GM21786 (cell line): Measurements from ENCODE around the gene SPDYE16.
"Not testable (repeated sequence)": the region's sequence is repeated elsewhere in the genome, so short reads cannot be mapped to it uniquely, and the experiment has no call there.

Experiments
- ATAC-seq: cut with Tn5 transposase; IDR thresholded peaks from one replicate; pipeline ENCODE4 v1.9.1; 2021; ENCODE audit not compliant: unreplicated experiment

The SPDYE16 gene

DNA sequence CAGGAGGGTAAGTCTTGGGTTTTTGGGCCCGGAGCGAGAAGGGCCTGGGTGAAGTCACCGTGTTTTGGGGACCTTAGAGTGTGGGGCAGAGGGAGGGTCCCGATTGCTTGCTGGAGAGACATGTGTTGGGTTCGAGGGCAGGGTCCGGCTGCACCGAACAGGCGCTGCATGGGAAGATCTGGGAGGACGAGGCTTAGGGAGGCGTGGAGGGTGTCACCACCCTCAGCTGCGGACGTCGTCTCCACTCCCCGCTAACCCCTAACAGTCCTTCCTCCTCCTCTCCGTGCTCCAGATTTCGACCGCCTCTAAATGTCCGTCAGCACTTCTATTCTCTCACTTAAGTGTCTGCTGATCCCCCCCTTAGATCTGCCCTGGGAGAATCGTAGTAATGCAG lies 6.8 kb upstream of the SPDYE16 start:
- not testable (repeated sequence) for ATAC-seq

- ATAC-seq = peak; percentile 98
These were observed 6.1 kb upstream of the SPDYE16 start for GRCh38 chr7:76549025-76549854.

GRCh38 chr7:76531643-76532042 lies 11.5 kb downstream of the SPDYE16 start:
- not testable (repeated sequence) for ATAC-seq

DNA sequence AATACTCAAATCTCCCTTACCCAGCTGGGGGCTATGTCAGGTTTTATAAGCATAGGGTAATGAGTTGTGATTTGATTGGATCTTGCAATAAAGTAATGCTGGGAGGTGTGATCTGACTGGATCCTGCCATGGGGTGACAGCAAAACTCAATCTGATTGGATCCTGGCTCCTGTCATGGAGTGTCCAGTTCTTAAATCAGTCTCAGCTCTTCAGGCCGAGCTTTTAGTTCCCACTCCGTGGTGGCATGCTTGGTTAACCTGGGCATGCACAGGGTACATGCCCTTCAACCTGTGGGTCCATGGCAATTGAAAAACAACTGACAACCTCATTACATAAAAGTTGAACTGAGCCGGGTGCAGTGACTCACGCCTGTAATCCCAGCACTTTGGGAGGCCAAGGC lies 16.9 kb downstream of the SPDYE16 start:
- ATAC-seq = not testable (repeated sequence)

GRCh38 chr7:76516932-76517331 lies 26.2 kb downstream of the SPDYE16 start:
- ATAC-seq = not testable (repeated sequence)

GRCh38 chr7:76515999-76516443 lies 27.1 kb downstream of the SPDYE16 start:
- no peak for ATAC-seq

- ATAC-seq = no peak
These were observed 27.9 kb downstream of the SPDYE16 start for GRCh38 chr7:76514926-76515771.

DNA sequence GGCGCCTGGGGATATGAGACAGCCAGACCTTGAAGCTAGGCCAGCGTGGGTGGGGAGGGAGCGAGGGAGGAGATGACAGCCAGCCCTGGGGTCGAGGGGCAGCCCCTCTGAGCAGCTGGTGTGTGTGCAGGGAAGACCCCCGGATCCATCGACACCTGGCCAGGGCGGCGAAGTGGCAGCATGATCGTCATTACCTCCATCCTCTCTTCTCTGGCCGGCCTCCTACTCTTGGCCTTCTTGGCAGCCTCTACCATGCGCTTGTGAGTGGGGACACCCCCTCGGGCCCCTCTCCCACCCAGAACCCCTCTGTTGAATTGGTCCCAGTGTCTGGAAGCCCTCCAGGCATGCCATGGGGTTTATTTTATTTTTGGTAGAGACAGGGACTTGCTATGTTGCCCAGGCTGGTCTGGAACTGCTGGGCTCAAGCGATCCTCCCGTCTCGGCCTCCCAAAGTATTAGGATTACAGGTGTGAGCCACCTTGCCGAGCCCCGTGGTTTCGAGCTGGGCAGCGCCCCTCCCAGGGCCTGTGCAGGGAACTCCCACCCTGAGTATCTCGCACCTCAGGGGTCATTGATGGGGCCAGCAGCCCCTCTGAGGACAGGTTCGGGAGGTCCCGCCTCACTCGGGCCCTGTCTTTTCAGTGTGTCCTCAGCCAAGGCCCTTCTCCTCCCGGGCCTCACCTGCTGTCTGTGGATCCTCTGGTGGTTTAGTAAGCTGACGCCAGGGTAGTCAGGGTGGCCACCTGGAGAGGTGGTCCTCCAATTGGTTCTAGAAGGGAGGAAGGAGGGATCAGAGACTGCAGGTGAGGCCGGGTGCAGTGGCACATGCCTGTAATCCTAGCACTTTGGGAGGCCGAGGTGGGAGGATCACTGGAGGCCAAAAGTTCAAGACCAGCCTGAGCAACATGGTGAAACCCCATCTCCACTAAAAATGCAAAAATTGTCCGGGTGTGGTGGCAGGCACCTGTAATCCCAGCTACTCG lies 29.0 kb downstream of the SPDYE16 start:
- no peak for ATAC-seq

DNA sequence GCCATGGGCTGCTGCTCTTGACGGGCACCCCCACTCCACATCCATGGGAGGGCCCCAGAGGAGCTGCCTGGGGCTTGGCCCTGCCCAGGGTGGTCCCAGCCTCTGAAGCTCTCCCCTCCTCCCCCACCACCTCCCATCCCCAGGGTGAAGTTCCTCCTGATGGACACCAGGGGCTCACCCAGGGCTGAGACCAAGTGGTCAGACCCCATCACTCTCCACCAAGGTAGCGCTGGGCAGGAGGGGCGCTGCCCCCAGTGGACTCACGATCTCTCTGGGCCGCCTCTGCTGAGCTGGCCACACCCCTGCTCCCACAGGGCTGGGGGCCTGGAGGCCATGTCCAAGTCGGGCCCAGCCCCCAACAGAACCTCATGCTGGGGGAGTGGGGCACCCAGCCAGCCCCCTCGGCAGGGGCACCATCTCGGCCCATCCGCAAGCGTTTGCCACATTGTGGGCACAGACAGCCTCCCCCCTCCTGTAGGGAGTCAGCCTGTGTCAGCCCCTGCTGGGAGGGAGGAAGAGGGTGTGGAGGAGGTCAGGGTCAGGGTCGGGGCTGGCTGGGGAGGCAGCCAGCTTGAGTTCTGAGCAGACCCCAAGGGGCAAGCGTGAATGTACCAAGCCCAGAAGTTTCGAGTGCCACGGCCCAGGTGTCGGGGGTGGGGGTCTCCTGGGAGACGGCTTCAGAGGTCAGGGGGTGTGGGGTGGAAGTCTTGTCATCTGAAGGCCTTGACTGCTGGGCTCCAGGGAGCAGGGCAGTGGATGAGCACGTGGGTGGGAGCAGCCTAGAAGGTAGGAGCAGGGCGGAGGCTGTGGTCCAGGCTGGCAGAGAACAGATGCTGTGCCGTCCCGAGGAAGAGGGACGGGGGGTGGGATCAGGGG lies 29.9 kb downstream of the SPDYE16 start:
- ATAC-seq = no peak

DNA sequence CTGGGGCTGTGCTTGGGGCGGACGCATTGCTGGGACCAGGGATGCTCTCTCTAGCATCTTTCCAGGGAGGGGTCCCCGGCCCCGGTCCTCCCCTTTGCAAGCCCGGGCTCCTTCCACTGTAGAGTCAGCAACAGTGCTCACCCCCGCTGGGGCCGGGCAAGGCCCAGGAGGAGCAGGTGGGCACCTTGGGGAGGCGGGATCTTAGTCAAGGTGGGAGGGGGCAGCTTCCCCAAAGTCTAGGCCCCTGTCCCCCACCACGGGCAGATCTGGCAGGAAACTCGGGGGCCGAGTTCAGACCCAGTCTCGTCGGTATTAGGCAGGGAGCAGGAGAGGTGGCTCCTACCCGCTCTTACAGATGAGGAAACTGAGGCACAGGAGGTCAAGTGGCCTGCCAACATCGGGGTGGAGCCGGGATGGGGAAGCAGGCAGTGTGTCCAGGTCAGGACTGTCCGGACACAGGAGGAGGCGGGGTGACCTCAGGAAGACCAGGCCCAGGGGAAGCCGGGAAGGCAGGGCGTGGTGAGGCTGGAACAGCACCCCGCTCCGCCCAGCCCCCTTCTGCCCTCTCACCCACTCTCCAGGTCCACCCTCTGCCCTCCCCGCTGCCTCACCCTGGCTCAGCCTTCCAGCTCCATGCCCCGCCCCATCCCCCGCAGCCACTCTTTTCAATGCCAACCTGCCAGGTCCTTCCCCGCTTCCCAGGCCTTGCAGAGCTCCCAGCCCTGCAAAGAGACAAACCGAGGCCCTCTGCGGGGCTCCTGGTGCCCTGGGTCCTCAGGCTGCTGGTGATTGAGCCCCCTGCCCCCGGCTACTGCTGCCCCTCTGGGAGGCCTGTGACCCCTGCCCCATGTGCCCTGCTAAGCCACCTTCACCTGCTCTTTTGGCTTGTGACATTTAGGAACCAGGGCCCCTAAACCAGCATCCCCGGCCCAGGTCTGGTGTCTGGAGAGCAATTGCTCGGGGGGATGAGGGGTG lies 30.9 kb downstream of the SPDYE16 start:
- not testable (repeated sequence) for ATAC-seq

DNA sequence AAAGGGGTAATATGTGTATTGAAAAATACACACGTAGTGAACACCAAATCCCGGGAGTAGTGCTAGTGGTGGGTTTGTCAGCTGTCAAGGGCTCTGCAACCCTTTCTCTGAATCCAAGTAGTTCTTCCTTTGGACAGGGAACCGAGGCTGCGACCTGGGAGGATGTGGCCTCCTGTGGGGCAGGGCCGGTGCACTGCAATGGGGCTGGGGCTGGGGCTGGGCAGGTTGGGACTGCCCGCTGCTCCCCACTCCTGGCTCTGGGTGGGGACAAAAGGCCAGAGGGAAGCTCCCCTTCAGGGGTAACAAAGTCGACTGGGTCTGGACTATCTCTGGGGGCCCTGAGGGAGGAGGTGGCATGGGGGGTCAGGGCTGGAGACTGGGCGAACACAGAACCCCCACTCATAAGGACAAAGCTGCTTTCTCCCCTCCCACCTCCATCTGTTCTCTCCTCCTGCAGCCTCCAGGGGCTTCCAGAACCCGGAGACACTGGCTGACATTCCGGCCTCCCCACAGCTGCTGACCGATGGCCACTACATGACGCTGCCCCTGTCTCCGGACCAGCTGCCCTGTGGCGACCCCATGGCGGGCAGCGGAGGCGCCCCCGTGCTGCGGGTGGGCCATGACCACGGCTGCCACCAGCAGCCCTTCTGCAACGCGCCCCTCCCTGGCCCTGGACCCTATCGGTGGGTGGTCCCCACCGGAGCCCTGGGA lies 31.7 kb downstream of the SPDYE16 start:
- not testable (repeated sequence) for ATAC-seq

GRCh38 chr7:76509931-76510877 lies 32.9 kb downstream of the SPDYE16 start, which contains the start of gene UPK3B:
TSS of gene UPK3B (plus strand) at chr7:76510552. CDS start at chr7:76510653, 101 bp downstream.
- no peak for ATAC-seq

DNA sequence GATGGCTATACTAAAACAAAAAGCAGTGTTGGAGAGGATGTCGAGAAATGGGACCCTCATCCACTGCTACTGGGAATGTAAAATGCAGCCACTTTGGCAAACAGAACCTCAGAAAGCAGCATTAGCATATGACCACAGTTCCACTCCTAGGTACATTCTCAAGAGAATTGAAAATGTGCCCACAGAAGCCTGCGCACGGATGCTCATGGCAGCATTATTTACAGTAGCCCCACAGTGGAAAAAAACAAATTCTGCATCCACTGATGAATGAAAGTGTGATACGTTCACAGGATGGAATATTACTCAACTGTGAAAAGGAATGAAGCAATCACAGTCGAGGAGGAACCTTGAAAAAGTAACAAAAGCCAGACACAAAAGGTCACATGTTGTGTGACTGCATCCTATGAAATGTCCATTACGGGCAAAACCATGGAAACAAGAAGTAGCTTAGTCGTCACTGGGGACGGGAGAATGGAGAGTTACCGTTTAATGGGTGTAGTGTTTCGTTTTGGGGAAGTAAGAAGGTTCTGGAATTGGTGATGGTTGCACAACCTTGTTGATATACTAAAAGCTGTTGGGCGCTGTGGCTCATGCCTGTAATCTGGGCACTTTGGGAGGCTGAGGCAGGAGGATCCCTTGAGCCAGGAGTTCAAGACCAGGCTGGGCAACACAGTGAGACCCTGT lies 35.2 kb downstream of the SPDYE16 start:
- no peak for ATAC-seq

DNA sequence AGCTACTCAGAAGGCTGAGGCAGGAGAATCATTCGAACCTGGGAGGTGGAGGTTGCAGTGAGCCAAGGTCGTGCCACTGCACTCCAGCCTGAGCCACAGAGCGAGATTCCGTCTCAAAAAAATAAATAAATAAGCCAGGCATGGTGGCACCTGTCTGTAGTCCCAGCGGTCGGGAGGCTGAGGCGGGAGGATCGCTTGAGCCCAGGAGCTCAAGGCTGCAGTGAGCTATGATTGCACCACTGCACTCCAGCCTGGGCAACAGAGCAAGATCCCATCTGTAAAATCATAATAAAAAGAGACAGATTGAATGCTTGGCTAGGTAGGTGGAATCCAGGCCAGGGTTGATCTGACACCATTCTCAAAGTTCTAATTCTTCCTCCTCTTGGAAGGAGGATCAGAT lies 36.5 kb downstream of the SPDYE16 start:
- not testable (repeated sequence) for ATAC-seq

GRCh38 chr7:76506081-76506440 lies 37.0 kb downstream of the SPDYE16 start:
- no peak for ATAC-seq
